Ecto neural progenitor cell (in vitro differentiated cells): ENCODE data around the gene SERPINA12.

Experiments used
- DNase-seq: peaks from one replicate; pipeline ENCODE4 v3.0.0-alpha.2; 2018; ENCODE audit warnings: low spot score

Gene SERPINA12, protein sequence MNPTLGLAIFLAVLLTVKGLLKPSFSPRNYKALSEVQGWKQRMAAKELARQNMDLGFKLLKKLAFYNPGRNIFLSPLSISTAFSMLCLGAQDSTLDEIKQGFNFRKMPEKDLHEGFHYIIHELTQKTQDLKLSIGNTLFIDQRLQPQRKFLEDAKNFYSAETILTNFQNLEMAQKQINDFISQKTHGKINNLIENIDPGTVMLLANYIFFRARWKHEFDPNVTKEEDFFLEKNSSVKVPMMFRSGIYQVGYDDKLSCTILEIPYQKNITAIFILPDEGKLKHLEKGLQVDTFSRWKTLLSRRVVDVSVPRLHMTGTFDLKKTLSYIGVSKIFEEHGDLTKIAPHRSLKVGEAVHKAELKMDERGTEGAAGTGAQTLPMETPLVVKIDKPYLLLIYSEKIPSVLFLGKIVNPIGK

GRCh38 chr14:94509356-94509755 is at the start of gene SERPINA12:
TSS of gene SERPINA12 (minus strand) at chr14:94509469. CDS start at chr14:94498397, 11,072 bp downstream.
- DNase-seq = no peak

DNA sequence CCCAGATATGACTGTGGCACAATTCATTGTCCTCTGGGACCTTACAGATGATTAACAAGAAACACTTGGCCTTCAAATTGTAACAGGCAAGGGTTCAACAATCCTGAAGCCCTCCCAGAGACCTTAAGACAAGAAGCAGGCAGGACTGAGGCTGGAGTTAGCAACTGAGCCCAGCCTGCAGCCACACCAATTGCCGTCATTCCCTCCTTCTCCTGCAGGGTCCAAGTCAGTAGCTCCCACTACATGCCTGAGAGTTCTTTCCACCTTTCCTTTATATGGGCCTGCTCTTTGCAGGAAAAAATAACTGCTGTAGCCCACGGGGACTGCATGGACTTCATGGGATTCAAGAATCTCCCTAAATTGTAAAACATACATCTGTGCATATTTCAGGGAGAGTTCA is 49.6 kb upstream of the SERPINA12 start:
- DNase-seq = no peak

- no peak for DNase-seq
Measured at GRCh38 chr14:94557327-94557726, 48.1 kb upstream of the SERPINA12 start.

DNA sequence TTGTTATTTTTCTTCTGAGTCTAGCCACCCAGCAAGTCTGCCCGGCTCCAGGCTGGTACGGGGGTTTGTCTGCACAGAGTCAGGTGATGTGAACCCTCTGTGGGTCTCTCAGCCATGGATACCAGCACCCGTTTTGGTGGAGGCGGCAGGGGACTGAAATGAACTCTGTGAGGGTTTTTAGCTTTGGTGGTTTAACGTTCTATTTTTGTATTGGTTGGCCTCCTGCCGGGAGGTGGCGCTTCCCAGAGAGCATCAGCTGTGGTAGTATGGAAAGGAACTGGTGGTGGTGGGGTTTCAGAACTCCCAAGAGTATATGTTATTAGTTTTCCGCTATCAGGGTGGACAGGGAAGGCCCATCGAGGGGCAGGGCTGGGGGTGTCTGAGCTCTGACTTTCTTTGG is 46.7 kb upstream of the SERPINA12 start:
- no peak for DNase-seq

- no peak for DNase-seq
Measured at GRCh38 chr14:94550041-94550440, 40.8 kb upstream of the SERPINA12 start.

GRCh38 chr14:94548999-94549985 is 40.0 kb upstream of the SERPINA12 start:
- DNase-seq = peak; percentile 92

DNA sequence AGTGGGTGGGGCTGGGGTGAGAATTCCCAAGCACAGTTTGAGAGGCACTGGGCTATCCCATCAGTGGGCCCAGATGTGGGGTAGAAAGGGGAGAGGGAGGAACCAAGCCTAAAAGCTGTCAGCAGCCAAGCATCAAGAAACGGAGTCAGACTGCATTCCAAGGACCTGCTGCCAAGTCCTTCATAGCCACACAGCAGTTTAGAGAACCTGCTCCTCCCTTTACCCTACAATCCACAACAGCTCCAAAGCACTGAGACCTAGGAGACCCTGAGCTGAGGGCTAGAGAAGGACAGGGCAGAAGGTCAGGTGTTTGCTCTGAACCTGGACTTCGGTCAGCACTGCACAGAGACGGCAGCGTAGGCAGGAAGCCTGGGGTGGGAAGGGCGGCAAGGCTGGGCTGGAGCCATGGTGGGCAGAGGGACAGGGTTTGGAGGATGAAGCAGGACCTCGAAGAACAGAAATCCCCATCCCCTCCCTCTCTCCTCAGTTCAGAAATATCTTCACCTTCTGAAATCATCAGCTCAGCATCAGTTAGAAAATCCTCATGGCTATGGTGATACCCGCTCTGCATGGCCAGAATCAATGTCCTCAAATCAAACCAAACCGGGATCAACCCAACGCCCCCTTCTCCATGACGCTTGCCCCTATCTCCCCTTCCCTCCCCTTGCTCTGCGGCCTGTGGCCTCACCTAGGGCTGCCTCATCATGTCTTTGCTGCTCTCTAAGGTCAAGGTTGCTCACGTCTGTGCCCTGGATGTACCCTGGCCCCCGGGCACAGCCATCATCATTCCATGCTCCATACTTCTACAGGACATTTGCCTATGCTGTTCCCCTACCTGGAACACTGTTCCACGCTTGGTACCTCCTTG is 39.1 kb upstream of the SERPINA12 start:
- DNase-seq = no peak

DNA sequence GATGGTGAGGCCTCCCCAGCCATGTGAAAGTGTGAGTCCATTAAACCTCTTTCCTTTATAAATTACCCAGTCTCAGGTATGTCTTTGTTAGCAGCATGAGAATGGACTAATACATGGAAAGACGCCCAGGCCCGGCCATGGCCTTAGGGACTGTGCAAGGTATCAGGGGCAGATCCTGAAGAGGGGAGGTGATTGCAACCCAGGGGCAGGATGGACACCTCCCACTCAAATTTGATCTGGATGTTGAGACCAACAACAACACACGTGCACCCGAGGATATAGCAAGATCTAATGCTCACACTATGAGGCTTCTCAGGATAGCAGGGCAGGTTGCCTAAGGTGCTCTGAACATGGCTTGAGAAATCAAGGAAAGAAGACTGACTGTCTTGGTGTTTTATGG is 38.5 kb upstream of the SERPINA12 start:
- DNase-seq = no peak

- no peak for DNase-seq
Measured at GRCh38 chr14:94547151-94547680, 37.9 kb upstream of the SERPINA12 start.

DNA sequence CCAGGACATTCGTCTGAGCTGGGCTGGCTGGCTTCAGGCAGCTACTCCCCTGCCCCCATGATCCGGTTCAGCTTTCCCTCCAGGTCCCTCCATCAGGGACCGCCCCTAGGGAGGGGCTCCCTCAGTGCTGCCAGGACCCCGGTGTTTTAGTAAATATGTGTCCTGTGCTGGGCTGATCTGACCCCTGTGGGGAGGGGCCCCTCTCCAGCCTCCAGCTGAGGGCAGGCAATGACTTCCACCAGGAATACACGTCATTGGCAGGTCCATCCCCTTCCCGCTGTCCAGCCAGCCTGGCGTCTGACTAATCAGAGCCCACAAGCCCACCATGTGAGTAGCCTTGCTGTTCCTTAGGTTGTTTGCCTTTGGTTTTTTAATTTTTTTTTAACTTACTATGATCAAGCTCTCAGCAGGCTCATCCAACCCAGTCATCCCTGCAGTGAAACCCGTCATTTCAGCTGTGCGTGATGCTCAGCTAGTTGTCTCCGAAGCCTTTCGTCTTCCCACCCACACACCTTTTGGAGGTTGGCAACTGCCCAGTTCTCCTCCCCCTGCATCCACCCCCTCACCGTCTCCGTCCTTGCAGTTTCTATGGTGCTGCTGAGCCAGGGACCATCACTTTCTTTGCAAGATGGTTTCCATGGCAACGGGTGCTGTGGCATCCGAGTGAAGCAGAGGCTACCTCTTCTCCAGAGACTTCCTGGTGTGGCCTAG is 36.0 kb upstream of the SERPINA12 start:
- DNase-seq = no peak

DNA sequence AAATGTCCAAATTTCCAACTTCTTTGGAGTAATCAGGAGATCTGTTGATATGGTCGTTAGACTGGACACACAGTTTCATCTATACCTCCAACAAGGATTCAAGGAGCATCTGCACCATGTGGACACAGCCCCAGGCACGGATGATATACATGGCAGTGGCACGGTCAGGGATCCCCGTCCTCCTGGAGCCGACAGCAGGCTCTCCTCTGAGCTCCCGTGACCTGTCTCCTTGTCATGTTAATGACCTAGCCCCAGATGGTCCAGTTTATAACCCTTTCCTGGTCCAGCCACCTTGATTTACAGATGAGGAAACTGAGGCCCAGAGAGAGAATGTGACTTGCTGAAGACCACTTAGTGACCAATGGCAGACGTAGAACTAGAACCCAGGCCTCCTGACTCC is 35.5 kb upstream of the SERPINA12 start:
- no peak for DNase-seq

DNA sequence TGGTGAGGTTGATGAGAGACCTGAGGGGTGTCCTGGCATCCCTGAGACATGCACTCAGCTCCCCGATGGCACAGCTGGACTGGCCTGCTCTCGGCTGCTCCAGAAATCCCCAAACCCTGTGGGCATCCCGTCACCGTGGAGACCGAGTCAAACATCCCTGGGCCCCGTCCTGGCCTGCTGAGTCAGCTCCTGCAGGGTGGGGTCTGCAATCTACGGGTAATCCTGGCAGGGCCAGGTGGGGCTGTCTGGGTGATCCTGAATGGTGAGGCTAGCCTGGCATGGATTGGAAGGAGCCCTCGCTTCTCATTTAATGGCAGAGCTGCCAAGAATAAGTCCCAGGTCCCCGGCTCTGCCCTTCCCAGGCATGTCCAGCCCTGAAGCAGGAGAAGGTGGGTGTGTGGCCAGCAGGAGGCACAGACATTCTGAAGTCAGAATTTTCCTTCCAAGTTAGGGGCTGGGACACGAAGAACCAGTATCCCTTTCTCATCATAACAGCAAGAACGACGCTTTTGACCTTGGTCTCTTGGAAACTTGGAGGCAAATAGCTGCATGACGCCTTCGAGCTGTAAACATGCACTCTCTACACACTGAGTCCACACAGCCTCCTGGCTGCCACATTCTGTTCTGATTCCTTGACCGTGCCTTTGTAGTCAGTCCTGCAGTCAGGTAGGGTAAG is 34.3 kb upstream of the SERPINA12 start:
- no peak for DNase-seq

GRCh38 chr14:94542811-94543440 is 33.7 kb upstream of the SERPINA12 start:
- no peak for DNase-seq

DNA sequence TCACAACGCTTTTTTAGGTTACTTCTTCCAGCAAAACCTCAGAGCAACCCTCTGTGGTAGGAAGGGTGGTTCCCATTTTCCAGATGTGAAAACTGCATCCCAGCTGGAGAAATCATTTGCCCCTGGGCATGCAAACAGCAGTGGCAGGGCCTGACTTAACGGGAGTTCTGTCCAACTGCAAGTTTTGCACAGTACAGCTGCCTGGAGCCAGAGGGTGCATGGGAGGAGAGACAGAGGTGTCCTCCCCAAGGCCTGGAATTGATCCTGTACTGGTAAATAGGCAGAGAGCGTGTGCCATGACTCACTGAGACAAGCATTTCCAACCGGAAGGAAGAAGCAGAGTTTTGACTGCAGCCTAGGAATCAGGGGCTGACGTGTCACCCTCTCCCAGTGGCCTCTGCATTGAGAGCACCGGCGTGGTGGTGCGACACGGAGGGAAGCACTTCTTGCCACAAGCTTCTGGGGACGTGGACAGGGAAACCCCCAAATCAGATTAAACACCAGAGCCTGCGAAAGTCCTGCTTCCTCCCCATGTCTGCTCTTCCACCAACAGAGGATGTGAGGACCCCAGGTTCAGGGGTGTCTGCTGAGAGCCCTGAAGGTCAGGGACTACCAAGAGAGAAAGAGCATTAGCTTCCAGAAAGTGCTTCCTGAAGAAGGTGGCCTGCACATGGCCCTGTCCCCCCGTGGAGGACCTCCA is 33.0 kb upstream of the SERPINA12 start:
- DNase-seq = no peak

GRCh38 chr14:94541234-94541975 is 32.1 kb upstream of the SERPINA12 start:
- DNase-seq = no peak

- no peak for DNase-seq
Measured at GRCh38 chr14:94540031-94540794, 30.9 kb upstream of the SERPINA12 start.

GRCh38 chr14:94539181-94539580 is 29.9 kb upstream of the SERPINA12 start:
- DNase-seq = no peak
